Ectodermal cell (in vitro differentiated cells): Measurements from ENCODE around the gene CNTN1.

Experiments used
- H3K27ac ChIP-seq: 2 replicates; pipeline ENCODE4 v1.7.0; 2013; ENCODE audit warnings: mild to moderate bottlenecking, low read depth, low read length; ENCODE audit not compliant: insufficient read depth, poor library complexity, severe bottlenecking
- H3K27me3 ChIP-seq: 2 replicates; pipeline ENCODE4 v1.7.0; 2013; ENCODE audit warnings: mild to moderate bottlenecking, low read length; ENCODE audit not compliant: insufficient read depth, control insufficient read depth, poor library complexity, severe bottlenecking
- H3K36me3 ChIP-seq: one replicate; pipeline ENCODE4 v1.7.0; 2013; ENCODE audit warnings: low read length; ENCODE audit not compliant: control insufficient read depth, insufficient read depth
- H3K4me1 ChIP-seq: one replicate; pipeline ENCODE4 v1.7.0; 2013; ENCODE audit warnings: low read length; ENCODE audit not compliant: control insufficient read depth, insufficient read depth
- H3K4me3 ChIP-seq: 2 replicates; pipeline ENCODE4 v1.7.0; 2013; ENCODE audit warnings: low read depth, low read length, control low read depth; ENCODE audit not compliant: insufficient read depth
- H3K9me3 ChIP-seq: 2 replicates; pipeline ENCODE4 v1.7.0; 2013; ENCODE audit warnings: mild to moderate bottlenecking, low read length, moderate library complexity; ENCODE audit not compliant: control insufficient read depth
- WGBS, 2 experiments: methylation state at CpG; one replicate each; pipeline ENCODE4 v1.1.7; 2013; ENCODE audit warnings: missing lambda C conversion rate in 2 of 2; 5-methylcytosine and 5-hydroxymethylcytosine counted together

The CNTN1 gene

DNA sequence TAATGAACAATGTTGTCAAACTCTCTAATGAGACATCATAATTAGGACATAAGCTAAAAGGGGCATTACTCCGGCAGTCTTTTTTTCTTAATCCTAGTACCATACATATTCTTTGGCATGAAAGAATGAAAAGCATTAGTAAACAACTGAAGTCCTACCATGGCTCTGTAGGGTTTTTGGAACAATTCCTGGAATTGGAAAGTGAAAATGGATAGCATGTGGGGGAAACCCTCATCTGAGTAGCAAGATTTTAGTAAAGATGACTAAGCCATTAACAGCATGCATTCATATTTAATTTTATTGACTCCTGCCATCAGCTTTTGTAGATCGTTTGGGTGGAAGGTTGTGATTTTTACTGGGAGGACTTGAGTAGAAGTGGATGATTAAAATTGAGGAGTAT lies 279.7 kb downstream of the CNTN1 start:
- WGBS, 2 experiments = 0 to 50% methylated on average over 1 to 2 of the region's 2 CpGs
- Histone ChIP-seq H3K27me3 (no peaks in the 10 kb centered on the region), H3K9me3 (no peaks in the 10 kb centered on the region)

GRCh38 chr12:40976546-40976945 lies 284.3 kb downstream of the CNTN1 start:
- Histone ChIP-seq H3K27ac (no peak overlapping the region), H3K9me3 (no peaks in the 10 kb centered on the region), H3K4me3 (no peak overlapping the region), H3K36me3 (no peaks in the 10 kb centered on the region), H3K4me1 (no peaks in the 10 kb centered on the region), H3K27me3 (no peaks in the 10 kb centered on the region)
- WGBS, 2 experiments = 73 to 82% methylated on average over 4 of the region's 4 CpGs

More for the DNA sequence above, 279.7 kb downstream of the CNTN1 start:
- Histone ChIP-seq H3K4me3 (no peak overlapping the region), H3K27ac (no peak overlapping the region), H3K4me1 (no peaks in the 10 kb centered on the region), H3K36me3 (no peaks in the 10 kb centered on the region)

GRCh38 chr12:40980427-40980961 lies 288.3 kb downstream of the CNTN1 start:
- Histone ChIP-seq H3K27ac (no peak overlapping the region), H3K36me3 (no peaks in the 10 kb centered on the region), H3K27me3 (no peaks in the 10 kb centered on the region), H3K4me1 (no peaks in the 10 kb centered on the region), H3K4me3 (no peak overlapping the region), H3K9me3 (no peaks in the 10 kb centered on the region)

- H3K36me3 ChIP-seq = no peaks in the 10 kb centered on the region
- no peak overlapping the region for H3K4me3 ChIP-seq
Measured at GRCh38 chr12:40986001-40986400, 293.8 kb downstream of the CNTN1 start.

DNA sequence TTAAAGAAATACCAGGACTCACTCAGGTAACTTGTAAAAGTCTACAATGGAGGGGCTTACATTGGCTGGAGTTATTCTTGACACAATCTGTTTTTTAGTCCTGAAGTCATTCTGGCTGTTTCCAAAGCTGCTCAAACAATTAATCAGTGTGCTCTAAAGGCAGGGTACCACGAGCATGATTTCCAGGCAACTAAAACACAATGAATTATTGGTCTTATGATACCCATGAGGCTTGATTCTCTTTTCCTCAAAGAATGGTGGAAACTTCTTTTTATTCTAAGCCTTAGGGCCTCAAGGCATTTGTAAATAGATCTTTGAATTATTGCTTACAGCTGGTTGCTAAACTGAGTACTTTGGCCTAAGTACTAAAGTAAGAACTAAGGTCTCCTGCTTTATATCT lies 296.1 kb downstream of the CNTN1 start:
- Histone ChIP-seq H3K9me3 (no peaks in the 10 kb centered on the region), H3K4me1 (no peaks in the 10 kb centered on the region), H3K36me3 (no peaks in the 10 kb centered on the region), H3K27me3 (no peaks in the 10 kb centered on the region), H3K27ac (no peak overlapping the region), H3K4me3 (no peak overlapping the region)
- WGBS, 2 experiments = 76 to 94% methylated on average over 1 of the region's 1 CpG

More at GRCh38 chr12:40986001-40986400, 293.8 kb downstream of the CNTN1 start:
- no peaks in the 10 kb centered on the region for H3K9me3 ChIP-seq
- H3K27ac ChIP-seq = no peak overlapping the region
- H3K4me1 ChIP-seq = no peaks in the 10 kb centered on the region
- H3K27me3 ChIP-seq = no peaks in the 10 kb centered on the region

GRCh38 chr12:40988824-40989223 lies 296.6 kb downstream of the CNTN1 start:
- Histone ChIP-seq H3K27ac (no peak overlapping the region), H3K4me3 (no peak overlapping the region), H3K36me3 (no peaks in the 10 kb centered on the region), H3K4me1 (no peaks in the 10 kb centered on the region), H3K9me3 (no peaks in the 10 kb centered on the region), H3K27me3 (no peaks in the 10 kb centered on the region)
- WGBS, 2 experiments = 87 to 88% methylated on average over 2 of the region's 2 CpGs

DNA sequence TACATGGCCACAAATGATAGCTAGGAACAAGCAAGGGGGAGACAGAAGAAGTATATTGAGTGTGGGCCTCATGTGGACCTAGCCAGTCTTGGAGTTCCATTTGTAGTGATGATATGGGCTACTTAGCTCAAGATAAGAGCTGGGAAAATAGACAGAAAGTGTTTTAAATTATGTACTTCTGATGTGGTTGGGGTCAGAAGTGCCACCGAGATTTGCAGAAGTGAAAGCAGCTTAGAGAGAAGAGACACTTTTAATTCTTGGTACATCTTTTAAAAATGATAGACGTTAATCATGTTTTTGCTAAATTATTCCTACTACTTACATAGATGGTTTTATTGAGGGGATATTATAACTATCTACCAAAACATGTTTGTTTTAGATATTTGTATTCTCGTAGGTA lies 297.5 kb downstream of the CNTN1 start:
- Histone ChIP-seq H3K4me3 (no peak overlapping the region), H3K36me3 (no peaks in the 10 kb centered on the region), H3K27me3 (no peaks in the 10 kb centered on the region), H3K27ac (no peak overlapping the region), H3K4me1 (no peaks in the 10 kb centered on the region), H3K9me3 (no peaks in the 10 kb centered on the region)
- 87 to 96% methylated on average over 1 of the region's 3 CpGs for WGBS, 2 experiments

DNA sequence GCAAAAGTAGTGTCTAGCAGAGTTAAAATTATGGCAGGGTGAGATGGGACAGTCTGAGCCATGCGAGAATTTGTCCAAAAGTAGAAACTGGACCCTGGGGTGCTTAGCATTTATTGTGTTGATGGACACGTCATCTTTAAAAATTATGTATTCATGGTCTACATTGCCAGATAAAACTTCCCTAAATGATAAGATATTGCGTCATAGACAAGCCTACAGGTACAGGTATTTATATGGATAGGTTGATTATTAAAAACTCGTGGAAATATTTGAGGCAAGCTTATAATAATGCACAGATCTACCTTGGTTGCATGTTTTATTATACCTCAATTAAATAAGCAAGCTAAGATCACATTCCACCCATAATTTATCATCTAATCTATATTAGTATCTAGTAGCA lies 299.9 kb downstream of the CNTN1 start:
- Histone ChIP-seq H3K36me3 (no peaks in the 10 kb centered on the region), H3K4me3 (no peak overlapping the region), H3K27ac (no peak overlapping the region), H3K4me1 (no peaks in the 10 kb centered on the region), H3K9me3 (no peaks in the 10 kb centered on the region), H3K27me3 (no peaks in the 10 kb centered on the region)
- WGBS, 2 experiments = 73 to 90% methylated on average over 2 to 3 of the region's 4 CpGs

GRCh38 chr12:40992674-40993073 lies 300.4 kb downstream of the CNTN1 start:
- no peaks in the 10 kb centered on the region for H3K9me3 ChIP-seq
- 79 to 97% methylated on average over 1 of the region's 1 CpG for WGBS, 2 experiments
- H3K4me1 ChIP-seq = no peaks in the 10 kb centered on the region
- H3K36me3 ChIP-seq = no peaks in the 10 kb centered on the region
- no peaks in the 10 kb centered on the region for H3K27me3 ChIP-seq
- no peak overlapping the region for H3K4me3 ChIP-seq
- H3K27ac ChIP-seq = no peak overlapping the region

DNA sequence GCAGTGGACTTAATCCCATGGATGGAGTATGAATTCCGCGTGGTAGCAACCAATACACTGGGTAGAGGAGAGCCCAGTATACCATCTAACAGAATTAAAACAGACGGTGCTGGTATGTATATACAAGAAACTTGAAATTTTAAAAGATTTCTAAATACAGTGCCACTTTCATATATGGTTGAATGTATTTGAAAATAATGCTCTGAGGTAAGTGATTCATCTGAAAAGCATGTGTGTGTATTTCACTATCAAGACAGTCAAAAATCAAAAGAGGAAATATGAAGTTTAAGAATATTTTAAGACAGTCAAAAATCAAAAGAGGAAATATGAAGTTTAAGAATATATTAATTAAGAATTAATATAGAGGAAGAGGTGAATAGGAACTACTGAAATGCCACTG lies 300.9 kb downstream of the CNTN1 start:
- no peaks in the 10 kb centered on the region for H3K9me3 ChIP-seq
- WGBS, 2 experiments = 89 to 92% methylated on average over 2 of the region's 3 CpGs
- no peak overlapping the region for H3K27ac ChIP-seq
- no peaks in the 10 kb centered on the region for H3K27me3 ChIP-seq
- no peaks in the 10 kb centered on the region for H3K4me1 ChIP-seq
- no peak overlapping the region for H3K4me3 ChIP-seq
- H3K36me3 ChIP-seq = no peaks in the 10 kb centered on the region

DNA sequence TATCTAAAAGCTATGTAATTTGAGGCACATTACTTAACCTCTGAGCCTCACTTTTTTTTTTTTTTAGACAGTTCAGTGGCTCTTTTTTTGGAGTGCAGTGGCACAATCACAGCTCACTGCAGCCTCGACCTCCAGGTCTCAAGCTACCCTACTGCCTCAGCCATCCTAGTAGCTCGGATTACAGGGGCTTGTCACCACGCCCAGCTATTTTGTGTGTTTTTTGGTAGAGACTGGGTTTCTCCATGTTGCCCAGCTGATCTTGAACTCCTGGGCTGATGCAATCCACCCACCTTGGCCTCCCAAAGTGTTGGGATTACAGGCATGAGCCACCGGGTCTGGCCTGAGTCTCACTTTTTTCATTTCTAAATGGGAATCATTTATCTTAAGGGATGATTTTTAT lies 303.9 kb downstream of the CNTN1 start:
- H3K9me3 ChIP-seq = no peaks in the 10 kb centered on the region
- no peak overlapping the region for H3K27ac ChIP-seq
- WGBS, 2 experiments = 76 to 84% methylated on average over 4 of the region's 4 CpGs
- no peaks in the 10 kb centered on the region for H3K4me1 ChIP-seq
- H3K27me3 ChIP-seq = no peaks in the 10 kb centered on the region
- H3K36me3 ChIP-seq = no peaks in the 10 kb centered on the region
- H3K4me3 ChIP-seq = no peak overlapping the region
